OCI-LY1 (cell line): ENCODE measurements around the gene FAM83D.

Experiments
- CTCF ChIP-seq: fragments of 200-600 bp; sonication (generic), shearing (Covaris generic); IDR thresholded peaks from 2 replicates; pipeline ENCODE4 v1.5.1; 2017; ENCODE audit warnings: mild to moderate bottlenecking, antibody characterized with exemption, low read length, moderate library complexity, mixed read lengths
- EZH2 ChIP-seq: fragments of 200-600 bp; sonication (generic), shearing (Covaris generic); IDR thresholded peaks from 2 replicates; pipeline ENCODE4 v1.8.0; 2017; ENCODE audit warnings: borderline replicate concordance, mixed run types, mild to moderate bottlenecking, antibody characterized with exemption, low read length, moderate library complexity, mixed read lengths

GRCh38 chr20:38987777-38988176 lies 61.6 kb downstream of the FAM83D start:
- no peak for TF ChIP-seq CTCF
- no peak for TF ChIP-seq EZH2
